Transverse colon (tissue), 3 donors: ENCODE data around the gene C11orf91.

ENCODE experiments used
- EP300 ChIP-seq: sonication (generic); formaldehyde crosslinking; IDR thresholded peaks from one replicate; pipeline ENCODE4 v1.6.1; 2017; ENCODE audit warnings: antibody characterized with exemption, low read depth
- POLR2A ChIP-seq: fragments of 450-650 bp; IDR thresholded peaks from one replicate; pipeline ENCODE4 v1.6.1; 2016; ENCODE audit warnings: antibody characterized with exemption, mild to moderate bottlenecking, moderate library complexity
- TF ChIP-seq, protein P1 (sequence below), 5 experiments: fragments of 200-600 bp in 3 of 5; fragments of 450-650 bp in 2 of 5; sonication (generic) in 3 of 5; IDR thresholded peaks; 1 replicate in 2 of 5; 2 replicates in 3 of 5; pipeline ENCODE4 v1.5.1; 2016 to 2017; ENCODE audit warnings: antibody characterized with exemption in 5 of 5, inconsistent platforms in 3 of 5, mild to moderate bottlenecking in 2 of 5, moderate library complexity in 1 of 5

DNA sequence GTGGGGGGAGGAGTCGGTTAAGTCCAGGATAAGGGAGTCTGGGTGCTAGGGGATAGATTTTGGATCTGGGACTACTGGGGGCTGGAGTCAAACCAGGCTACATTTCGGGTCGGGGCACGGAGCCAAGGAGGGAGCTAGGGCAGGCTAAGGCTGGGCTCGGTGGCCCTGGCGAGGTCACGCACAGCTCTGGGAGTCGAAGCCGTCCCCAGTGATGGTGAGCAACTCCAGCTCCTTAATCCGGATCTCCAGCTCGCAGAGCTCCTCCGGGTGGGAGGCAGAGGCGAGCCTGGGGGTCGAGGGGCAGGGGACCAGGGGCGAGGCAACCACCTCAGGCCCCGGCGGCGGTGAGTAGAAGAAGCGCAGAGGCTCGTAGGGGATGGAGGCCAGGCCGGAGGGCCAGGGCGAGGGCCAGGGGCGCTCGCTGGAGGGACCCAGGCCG, 544 bp downstream of the C11orf91 start:
- TF ChIP-seq, protein P1, sequence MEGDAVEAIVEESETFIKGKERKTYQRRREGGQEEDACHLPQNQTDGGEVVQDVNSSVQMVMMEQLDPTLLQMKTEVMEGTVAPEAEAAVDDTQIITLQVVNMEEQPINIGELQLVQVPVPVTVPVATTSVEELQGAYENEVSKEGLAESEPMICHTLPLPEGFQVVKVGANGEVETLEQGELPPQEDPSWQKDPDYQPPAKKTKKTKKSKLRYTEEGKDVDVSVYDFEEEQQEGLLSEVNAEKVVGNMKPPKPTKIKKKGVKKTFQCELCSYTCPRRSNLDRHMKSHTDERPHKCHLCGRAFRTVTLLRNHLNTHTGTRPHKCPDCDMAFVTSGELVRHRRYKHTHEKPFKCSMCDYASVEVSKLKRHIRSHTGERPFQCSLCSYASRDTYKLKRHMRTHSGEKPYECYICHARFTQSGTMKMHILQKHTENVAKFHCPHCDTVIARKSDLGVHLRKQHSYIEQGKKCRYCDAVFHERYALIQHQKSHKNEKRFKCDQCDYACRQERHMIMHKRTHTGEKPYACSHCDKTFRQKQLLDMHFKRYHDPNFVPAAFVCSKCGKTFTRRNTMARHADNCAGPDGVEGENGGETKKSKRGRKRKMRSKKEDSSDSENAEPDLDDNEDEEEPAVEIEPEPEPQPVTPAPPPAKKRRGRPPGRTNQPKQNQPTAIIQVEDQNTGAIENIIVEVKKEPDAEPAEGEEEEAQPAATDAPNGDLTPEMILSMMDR (IDR thresholded peaks at IDR 0.05): no peak
- TF ChIP-seq EP300 (no peak), POLR2A (no peak)
